ENCODE data around the gene FN3K.

DNA sequence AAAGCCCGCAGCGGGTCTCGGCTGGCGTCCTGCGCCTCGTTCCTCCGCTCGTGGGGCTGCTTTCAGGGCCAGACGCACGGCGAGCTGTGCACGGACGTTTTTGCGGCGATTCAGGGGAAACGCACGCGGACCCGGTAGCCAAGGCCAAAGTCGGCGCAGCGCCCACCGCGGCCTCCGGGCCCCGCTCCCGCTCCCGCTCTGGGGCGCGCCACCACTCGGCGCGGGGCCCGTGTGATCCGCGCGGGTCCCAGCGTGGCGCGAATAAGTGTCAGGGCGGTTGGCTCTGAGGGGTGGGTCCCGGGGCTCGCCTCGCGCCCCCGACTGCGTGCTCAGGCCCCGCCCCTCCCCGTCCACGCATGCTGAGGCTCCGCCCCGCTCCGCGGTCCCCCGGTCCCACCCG lies 15.8 kb downstream of the FN3K start:
- TF ChIP-seq, protein P1, sequence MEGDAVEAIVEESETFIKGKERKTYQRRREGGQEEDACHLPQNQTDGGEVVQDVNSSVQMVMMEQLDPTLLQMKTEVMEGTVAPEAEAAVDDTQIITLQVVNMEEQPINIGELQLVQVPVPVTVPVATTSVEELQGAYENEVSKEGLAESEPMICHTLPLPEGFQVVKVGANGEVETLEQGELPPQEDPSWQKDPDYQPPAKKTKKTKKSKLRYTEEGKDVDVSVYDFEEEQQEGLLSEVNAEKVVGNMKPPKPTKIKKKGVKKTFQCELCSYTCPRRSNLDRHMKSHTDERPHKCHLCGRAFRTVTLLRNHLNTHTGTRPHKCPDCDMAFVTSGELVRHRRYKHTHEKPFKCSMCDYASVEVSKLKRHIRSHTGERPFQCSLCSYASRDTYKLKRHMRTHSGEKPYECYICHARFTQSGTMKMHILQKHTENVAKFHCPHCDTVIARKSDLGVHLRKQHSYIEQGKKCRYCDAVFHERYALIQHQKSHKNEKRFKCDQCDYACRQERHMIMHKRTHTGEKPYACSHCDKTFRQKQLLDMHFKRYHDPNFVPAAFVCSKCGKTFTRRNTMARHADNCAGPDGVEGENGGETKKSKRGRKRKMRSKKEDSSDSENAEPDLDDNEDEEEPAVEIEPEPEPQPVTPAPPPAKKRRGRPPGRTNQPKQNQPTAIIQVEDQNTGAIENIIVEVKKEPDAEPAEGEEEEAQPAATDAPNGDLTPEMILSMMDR (IDR thresholded peaks at IDR 0.05; ENCODE audit: insufficient read depth, low read length, poor library complexity, severe bottlenecking) = no peak
- TF ChIP-seq EZH2phosphoT487 (conservative IDR thresholded peaks at IDR 0.05; ENCODE audit: low read length) = no peak
